GM18505 (cell line): Measurements from ENCODE around the gene DPT.
A peak's percentile ranks its signal among the peaks of the same experiment; 100 is the strongest.

Experiments
- ATAC-seq: cut with Tn5 transposase; IDR thresholded peaks from one replicate; pipeline ENCODE4 v1.9.1; 2021; ENCODE audit not compliant: unreplicated experiment
- POLR2A ChIP-seq: IDR thresholded peaks from 4 replicates; pipeline ENCODE4 v1.6.1; 2011; ENCODE audit warnings: borderline replicate concordance; ENCODE audit not compliant: insufficient read depth, insufficient read length; ENCODE audit errors: extremely low read depth

The DPT gene

DNA sequence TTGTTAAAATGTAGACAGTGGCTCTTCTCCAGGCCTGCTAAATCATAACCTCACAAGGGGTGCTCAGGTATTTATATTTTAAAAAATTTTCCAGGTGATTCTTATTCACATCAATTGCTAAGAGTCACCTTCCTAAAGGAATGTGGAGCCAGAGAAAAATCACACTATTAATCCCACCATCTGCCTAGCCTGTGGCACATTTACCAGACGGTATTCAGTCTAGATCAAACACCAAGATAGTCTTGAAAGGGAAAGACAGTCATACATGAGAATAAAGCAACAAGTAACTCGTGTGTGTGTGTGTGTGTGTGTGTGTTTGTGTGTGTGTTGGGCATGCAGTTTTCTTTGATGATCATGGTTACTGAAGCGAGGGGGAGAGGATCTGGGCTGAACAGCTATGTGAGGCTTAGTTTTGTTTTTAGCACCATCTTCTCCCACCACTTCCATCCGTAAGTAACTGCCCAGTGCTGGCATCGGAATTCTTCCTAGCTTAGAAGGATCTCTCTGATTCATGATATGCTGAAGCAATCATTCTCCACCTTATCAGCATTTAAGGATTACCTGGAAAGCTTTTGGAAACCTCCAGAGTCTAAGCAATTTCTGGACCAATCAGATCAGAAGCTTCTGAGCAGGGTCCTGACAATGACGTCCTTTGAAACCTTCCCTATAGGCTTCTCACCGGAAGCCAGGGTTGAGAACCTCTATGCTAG, 2.4 kb upstream of the DPT start:
- ATAC-seq = no peak
- TF ChIP-seq POLR2A = no peak

DNA sequence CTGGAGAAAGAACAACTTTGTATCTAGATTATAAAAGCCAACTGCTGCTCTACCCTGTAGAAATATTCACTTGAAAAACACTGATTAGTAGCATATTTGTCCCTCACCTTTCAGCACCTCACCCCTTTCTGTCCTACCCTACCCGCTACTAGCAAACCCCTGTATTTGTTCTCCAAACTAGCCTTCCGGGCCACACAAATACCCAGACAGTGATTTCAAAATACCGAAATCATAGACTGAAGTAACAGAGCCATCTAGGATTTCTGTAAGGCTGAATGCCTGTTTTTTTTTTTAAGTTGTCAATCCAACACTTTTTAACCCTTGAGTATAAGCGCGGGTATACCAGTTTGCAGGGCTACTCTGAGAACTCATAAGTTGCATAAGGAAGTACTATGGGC, 398 bp upstream of the DPT start:
- ATAC-seq = no peak
- no peak for TF ChIP-seq POLR2A

DNA sequence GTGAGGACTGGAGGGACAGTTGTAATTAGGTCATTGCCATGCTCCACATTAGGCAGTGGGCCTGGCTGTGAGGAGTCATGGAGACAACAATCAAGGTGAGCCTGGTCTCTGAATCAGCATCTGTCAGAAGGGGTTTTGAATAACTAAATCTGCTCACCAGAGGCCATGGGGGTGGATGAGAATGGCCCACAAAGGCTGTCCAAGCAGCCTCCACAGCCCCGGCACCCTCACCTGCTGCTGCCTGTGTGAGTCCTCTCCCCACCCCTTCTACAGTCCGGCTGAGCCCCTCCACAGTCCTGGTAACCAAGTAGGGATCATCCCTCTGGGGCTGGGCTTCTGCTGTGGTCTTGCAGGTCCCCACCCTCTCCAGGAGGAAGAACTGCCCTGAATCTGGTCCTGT, 2.3 kb downstream of the DPT start:
- no peak for ATAC-seq
- TF ChIP-seq POLR2A = no peak

DNA sequence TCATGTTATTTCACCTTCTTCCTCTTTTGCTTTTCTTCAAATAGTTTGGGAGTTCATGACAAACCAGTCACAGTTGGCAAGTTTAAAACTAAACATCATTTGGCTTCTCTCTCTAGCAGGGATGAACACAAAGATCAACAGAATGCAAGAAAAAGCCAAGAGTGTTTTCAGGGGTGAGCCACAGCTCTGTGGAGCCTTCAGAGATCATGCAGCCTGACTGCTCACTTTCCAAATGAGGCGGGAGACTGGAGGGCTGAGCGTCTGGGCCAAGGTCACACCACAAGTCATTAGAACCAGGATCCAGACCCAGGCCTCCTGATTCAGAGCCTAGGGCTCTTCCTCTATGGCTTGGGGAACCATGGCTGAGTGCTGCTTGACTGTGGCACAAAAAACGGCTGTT, 2.7 kb downstream of the DPT start:
- ATAC-seq = no peak
- TF ChIP-seq POLR2A = no peak

DNA sequence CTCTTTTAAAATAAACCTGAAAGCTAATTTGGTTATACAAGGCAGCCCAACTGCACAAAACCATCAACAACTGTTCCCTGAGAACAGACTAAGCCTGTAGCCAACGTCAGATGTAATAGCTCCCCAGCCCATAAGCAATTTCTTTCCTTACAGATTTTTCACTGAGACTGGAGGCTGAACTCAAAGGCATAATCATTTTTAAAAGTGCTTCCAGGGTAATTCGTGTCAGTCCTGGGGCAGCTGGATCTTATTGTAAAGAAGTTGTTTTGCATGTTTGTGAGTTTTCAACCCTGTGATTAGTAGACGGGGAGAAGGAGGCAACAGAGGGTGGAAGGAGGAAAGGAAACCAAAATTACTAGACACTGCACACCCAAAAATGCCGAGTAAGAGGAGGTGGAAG, 3.2 kb downstream of the DPT start:
- ATAC-seq = no peak
- TF ChIP-seq POLR2A = no peak

DNA sequence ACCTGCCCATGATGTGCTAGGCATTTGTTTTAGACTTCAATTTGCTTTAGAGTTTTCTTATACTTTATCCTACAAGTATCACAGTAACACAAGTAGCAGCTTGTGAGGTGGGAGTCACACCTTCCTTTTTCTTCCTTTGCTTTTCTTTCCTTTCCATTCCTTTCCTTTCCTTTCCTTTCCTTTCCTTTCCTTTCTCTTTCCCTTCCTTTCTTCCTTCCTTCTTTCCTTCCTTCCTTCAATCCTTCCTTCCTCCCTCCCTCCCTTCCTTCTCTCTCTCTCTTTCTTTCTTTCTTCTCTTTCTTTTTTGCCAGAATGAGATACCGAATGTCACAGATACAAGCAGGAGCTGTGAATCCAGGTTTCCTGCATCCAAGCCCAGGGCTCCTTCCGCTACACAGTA, 3.9 kb downstream of the DPT start:
- no peak for ATAC-seq
- no peak for TF ChIP-seq POLR2A

DNA sequence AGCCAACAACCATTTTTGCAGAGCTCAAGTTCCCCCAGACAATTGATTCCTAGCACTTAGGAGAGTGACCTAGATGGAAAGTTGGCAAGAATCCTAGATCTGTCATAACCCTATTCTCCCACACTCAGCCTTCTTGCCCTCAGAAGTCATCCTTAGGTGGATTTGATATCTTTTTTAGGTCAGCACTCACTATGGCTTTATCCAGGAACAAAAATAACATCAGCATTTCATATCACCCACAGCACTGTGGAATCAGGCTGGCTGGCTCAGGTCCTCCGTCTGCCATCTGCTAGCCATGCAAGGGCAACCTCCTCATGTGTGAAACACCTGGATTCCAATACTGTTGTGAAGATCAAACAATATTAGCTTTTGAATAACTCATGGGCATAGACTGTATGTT, 6.0 kb downstream of the DPT start:
- no peak for ATAC-seq
- no peak for TF ChIP-seq POLR2A

DNA sequence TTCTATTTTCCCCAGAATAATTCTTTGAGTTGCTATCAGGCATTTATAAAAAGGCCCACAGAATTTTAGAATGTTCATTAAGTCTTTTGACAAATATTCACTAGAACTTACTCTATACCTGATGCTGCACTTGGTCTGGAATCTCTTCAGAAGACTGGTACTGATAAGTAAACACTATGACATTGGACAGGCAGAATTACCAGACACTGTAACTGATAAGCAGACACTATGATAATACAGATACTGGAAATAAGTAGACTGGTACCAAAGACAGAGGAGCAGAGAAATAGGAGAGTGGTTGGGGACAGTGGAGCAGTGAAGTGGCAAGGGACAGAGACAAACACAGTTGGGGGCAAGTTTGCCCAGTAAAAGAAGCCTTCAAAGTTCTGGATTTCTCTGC, 8.2 kb downstream of the DPT start:
- no peak for TF ChIP-seq POLR2A
- ATAC-seq = no peak

DNA sequence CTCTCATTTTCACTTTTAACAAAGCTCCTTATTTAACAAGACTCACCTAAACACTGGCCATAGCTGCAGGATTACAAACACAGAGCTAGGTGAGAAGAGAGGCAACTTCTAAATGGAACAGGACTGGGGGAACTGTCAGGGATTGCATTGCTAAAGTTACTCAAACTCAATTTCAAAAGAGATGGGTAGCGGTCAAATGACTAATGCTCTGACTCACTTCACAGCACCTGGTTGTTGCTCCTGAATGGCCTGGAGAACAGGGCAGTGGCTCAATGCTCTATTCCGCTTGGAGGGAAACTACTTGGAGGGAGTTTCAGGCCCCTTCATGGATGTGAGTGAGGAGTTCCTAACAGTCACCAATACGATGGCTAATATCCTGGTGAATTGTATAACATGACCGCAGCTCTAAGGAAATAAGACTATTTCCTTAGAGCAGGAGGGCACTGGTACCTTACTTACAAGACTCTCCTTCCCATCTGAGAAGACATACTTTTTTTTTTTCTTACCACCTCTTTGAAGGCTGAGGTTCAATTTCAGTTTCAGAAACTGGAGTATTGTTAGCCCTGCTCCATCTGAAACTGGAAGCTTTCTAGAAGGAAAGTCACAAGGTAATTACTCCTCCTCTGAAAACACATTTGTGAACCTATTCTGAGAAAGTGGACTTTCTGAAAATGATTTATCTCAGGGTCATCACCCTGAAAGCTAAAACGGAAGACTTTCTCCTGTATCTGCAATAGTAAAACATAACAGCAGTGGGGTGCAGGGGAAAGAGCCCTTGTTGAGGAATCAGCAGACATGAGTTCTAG, 9.5 kb downstream of the DPT start:
- peak; percentile 82 for ATAC-seq
- no peak for TF ChIP-seq POLR2A

DNA sequence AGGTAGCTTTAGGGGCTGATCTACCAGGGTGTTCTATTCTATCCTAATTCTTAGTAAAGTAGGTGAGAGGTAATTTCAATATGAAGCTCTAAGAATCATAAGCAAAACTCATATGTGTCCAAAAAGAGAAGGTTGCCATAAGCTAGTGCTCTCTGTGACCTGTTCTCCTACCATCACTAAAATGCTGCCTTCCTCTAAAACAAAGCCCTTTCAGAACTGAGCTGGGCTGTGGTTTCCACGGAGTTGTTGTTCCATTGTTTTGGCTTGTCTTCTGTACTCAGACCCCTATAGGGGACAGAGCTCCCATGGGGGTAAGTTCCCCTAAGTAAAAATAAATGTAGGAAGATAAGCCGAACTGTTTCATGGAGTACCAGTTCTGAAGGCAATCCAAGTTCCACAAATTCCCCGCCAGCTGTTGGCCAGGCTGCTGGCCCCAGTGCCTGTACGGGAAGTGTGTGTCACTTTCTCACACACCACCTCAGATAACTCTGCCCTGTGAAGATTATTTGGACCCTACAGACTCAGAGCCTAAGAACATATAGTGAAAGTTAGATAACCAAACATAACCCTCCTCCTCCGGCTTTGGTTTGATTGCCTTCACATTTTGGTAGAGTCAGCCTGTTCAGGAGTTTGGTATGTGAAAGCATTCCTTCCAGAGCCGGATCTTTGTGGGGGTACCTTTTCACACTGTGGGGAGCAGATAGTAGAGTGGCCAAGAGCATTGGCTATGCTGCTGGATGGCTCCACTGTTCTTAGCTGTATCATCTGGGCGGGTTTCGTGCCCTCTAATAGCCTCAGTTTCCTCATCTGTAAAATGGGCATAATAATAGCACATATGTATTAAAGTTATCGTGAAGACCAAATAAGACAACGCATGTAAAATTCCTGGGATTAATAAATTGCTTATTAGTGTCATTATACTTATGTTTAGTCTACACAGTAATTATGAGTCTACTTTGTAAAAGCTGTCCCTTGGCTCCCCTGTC, 10.8 kb downstream of the DPT start:
- no peak for TF ChIP-seq POLR2A
- ATAC-seq = no peak

DNA sequence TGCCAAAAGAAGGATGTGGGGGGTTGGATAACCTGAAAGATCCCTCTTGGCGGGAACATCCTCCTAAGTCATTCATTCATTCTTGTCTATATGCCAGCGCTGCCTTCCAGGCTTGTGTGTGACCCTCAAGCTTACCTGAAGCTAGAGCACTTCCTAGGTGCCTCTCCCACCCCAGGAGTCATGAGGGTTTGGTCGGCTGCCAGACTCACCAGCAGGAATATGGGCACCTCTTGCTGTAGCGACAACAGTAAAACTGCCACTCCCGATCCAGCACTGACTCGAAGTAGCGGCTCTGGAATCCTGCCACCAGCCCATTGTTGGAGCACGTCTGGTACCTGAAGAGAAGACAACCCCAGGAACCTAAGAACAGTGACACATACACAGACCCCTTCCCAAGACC, 15.0 kb downstream of the DPT start:
- TF ChIP-seq POLR2A = no peak
- ATAC-seq = no peak

DNA sequence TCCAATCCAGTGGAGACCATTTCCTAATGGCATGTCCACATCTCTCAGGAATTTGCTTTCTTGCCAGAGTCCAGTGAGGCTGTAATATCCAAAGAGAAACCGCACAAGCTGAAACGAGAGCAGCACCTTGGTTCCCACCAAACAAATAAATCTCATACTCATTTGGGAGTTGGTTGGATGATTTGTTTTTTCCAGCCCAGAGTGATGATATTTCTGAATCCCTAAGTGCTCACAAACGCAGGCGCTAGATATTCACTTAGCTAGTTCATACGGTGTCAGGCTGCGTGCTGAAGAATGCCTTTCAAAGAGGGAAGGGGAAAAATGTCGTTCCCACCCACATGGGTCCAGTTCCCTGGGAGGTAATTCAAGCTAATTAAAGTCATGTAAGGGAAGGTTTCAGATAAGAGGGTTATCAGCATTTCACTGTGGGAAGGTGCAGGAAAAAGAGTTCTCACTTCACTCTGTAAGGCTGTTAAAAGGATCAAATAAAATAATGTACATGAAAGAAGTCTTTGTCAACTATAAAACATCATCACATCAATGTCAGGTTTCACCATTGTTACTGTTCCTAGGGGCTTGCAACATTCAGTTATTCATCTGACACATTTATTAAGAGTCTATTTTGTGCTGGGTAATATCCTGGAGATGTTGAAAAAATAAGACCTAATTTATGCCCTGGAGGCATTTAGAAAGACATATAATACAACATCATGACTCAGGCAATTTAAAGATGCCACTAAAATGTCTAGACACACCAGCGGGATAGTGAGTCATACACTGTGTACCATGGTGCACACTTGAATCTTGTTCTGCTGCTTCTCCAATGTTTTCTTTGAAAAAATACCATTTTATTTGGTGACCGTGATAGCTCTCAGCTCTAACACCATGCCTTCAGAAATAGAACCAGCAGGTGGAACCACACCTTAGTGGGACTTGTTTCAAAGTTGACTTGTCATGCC, 19.3 kb downstream of the DPT start:
- no peak for ATAC-seq

More for the DNA sequence above, 19.3 kb downstream of the DPT start:
- no peak for TF ChIP-seq POLR2A
